ENCODE measurements around the gene GMCL2. TPM values are rescaled to one million over a fixed set of nuclear protein-coding genes. Genes with fewer than 3 reads are reported as not detected.
A peak's percentile ranks its signal among the peaks of the same experiment; 100 is the strongest.
"Not testable (repeated sequence)": the region's sequence is repeated elsewhere in the genome, so short reads cannot be mapped to it uniquely, and the experiment has no call there.

GMCL2 gene
- polyA plus RNA-seq, 4 donors = 0.08 to 0.12 TPM; not detected in 2

DNA sequence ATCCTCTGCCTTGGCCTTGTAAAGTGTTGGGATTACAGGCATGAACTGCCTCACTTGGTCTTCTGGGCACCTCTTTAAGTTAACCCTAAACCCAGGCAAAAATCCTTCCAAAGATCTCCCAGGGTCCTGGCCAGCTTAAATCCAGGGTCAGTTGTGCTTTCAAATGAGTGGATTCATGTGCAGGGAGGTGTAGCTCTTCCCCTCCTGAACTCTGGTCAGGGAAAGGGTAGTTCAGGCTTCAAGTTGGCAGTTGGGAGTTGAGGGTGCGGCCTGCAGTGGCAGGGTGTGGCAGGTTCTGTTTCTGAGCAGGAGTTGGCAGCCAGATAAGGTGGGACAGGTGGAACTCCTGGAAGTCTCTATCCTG, 20.7 kb upstream of the GMCL2 start:
- DNase-seq (ENCODE audit: low read depth in 4 of 4, low spot score in 3 of 4) = no peak

GRCh38 chr5:178207183-178207916, 20.2 kb upstream of the GMCL2 start:
- DNase-seq (ENCODE audit: low read depth in 4 of 4, low spot score in 3 of 4) = no peak

- no peak for DNase-seq (ENCODE audit: low read depth in 4 of 4, low spot score in 3 of 4)
Observed at GRCh38 chr5:178206166-178207101, 19.3 kb upstream of the GMCL2 start.

DNA sequence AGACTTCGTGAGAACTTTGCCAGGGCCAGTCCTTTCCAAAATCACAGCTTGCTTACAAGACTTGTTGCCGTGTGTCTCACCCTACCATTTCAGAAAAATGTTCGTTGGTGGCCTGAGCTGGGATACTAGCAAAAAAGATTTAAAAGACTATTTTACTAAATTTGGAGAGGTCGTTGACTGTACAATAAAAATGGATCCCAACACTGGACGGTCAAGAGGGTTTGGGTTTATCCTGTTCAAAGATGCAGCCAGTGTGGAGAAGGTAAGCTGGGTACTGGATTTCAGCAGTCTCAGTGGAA, 18.5 kb upstream of the GMCL2 start:
- DNase-seq (ENCODE audit: low read depth in 4 of 4, low spot score in 3 of 4) = no peak

DNA sequence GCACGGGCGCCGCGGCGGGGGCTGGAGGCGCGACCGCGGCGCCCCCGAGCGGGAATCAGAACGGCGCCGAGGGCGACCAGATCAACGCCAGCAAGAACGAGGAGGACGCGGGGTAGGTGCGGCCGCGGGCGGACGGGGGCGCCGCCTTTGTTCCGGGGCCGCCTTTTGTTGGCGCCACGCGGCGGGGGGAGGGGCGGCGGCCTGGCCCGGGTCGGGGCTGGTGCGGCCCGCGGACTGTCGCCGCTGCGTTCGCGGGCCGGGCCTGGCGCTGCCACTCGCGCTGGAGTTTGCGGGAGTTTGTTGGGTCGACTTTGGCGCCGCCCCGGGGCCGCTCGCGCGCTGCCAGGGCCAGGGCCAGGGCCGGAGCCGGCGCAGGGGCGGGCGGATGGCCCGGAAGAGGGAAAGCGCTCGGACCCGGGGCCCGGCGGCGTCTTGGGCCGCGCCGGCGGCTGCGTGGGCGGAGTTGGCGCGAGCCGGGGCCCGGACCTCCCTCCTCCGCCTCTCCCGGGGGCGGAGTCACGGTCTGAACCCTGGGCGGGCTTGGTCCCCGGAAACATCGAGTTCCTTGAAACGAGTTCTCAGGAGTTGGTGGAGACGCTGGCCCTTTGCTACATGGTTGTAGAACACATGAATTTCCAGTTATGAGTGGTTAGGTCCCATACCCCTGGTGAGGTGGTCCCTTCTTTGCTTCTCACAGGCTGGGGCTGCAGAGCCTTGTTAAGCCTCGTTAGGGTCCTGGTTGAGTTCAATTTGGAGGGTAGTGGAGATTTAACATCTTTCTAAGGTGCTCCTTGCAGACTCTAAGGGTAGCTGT, 18.0 kb upstream of the GMCL2 start:
- DNase-seq (ENCODE audit: low read depth in 4 of 4, low spot score in 3 of 4) = peak in 2 of 4 donors; percentile 37 to 57

DNA sequence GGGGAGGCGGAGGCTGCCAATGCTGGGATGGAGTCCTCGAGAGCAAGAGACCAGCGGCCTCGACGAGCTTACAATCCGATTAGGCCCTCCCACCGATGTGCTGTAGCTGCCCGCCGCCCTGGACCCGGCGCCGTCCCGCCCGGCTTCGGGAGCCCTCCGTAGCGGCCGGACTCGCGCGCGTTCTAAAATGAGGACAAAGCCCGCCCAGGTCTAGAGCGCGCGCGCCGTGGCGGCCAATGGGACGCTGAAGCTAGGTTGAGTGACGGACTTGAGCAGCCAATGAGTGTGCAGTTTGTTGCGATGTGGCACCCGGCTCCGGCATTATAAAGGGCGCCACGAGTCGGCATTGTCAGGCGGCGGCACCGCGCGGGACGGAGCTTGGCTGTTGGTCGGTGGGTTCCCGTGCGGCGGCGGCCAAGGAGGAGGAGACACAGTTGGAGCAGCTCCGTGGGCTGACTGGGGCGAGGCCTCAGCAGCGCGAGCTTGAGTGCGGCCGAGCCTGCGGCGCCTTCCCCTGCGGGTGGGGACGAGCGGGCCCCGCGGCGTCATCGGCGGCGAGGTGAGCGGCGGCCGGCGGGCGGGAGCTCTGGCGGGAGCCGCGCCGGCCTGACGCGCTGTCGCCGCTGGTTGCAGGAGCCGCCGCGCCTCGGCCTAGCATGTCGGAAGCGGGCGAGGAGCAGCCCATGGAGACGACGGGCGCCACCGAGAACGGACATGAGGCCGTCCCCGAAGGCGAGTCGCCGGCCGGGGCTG, 17.2 kb upstream of the GMCL2 start, which contains the start of gene HNRNPAB:
Gene HNRNPAB (plus strand): TSS at position 352 of the 753 bp plus-strand sequence. CDS start 305 bp downstream, at position 657.
- DNase-seq (ENCODE audit: low read depth in 4 of 4, low spot score in 3 of 4) = peak; percentile 92 to 98 (median 94)

- DNase-seq (ENCODE audit: low read depth in 4 of 4, low spot score in 3 of 4) = no peak
Observed at GRCh38 chr5:178203670-178204181, 16.6 kb upstream of the GMCL2 start.

DNA sequence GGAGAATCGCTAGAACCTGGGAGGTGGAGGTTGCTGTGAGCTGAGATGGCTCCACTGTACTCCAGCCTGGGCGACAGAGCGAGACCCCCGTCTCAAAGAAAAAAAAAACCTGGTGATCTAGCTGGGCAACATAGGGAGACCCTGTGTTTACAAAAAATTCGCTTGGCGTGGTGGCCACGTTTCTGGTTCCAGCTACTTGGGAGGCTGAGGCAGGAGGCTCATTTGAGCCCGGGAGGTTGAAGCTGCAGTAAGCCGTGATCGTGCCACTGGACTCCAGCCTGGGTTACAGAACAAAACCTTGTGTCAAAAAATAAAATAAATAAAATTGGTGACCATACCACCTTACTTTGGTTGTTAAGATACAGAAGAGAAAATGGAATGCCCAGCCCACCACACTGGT, 15.4 kb upstream of the GMCL2 start:
- DNase-seq (ENCODE audit: low read depth in 4 of 4, low spot score in 3 of 4) = no peak

- DNase-seq (ENCODE audit: low read depth in 4 of 4, low spot score in 3 of 4) = no peak
Observed at GRCh38 chr5:178201927-178202235, 14.7 kb upstream of the GMCL2 start.

DNA sequence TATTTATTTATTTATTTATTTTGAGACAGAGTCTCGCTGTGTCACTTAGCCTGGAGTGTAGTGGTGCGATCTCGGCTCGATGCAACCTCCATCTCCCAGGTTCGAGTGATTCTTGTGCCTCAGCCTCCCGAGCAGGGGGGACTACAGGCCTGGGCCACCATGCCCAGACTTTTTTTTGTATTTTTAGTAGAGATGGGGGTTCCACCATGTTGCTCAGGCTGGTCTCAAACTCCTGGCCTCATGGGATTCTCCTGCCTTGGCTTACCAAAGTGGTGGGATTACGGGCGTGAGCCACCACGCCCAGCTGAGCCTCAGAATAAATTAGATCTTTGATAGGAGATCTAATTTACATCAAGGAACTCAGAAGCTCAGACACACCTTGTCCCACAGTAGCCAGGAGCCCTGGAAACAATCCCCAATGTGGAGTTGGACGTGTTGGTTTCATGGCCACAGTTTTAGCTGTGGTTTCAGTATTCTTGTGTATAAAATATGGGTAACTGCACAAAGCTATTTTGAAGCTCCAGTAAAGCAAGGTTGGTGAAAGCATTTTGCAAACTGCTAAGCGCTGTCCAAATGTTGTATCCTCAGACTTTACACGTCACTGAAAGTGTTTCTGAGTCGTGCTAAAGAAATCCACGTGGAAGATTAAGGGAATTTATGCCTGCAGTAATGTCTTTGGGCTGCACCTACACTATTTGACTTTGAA, 14.2 kb upstream of the GMCL2 start:
- no peak for DNase-seq (ENCODE audit: low read depth in 4 of 4, low spot score in 3 of 4)

DNA sequence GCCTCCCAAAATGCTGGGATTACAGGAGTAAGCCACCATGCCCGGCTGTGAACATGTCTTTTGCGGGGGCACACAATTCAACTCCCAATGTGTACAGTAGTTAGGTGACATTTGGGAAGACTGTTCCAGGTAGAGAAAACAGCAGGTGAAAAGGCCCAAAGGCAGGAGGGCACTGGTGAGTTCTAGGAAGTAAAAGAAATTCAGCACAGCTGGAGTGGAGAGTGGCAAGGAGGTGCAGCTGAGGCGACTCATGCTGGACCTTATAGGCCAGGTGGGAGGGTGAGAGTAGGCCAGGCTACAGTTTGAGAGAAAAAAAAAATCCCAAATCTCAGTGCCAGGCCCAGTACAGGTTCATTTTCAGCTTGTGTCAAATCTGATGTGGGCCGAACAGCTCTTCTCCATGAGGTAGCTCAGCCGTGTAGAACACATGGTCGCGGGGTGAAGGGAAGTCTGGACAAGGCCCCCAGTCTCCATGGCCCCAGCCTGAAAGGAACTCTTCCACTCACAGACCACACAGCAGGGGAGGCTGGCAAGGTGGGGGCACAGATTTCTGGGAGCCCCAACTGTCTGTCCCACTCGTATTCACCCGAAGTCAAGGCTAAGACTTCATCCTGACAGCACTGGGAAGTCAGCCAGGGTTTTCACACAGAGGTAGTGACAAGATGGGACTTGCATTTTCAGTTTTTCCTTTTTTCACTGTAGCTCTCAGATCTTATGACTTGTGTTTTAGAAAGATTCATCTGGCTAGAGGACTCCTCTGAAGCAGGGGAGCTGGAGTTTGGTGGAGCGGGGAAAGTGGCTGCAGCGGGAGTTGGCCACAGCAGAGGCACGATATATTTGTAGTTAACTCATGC, 12.6 kb upstream of the GMCL2 start:
- no peak for DNase-seq (ENCODE audit: low read depth in 4 of 4, low spot score in 3 of 4)

GRCh38 chr5:178198706-178199105, 11.5 kb upstream of the GMCL2 start:
- DNase-seq (ENCODE audit: low read depth in 4 of 4, low spot score in 3 of 4) = no peak

DNA sequence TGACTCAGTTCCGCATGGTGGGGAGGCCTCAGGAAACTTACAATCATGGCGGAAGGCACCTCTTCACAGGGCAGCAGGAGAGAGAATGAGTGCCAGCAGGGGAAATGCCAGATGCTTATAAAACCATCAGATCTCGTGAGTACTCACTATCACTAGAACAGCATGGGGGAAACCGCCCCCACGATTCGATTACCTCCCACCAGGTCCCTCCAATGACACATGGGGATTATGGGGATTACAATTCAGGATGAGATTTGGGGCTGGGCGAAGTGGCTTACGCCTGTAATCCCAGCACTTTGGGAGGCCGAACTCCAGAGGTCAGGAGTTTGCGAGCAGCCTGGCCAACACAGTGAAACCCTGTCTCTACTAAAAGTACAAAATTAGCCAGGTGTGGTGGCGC, 11.0 kb upstream of the GMCL2 start:
- DNase-seq (ENCODE audit: low read depth in 4 of 4, low spot score in 3 of 4) = not testable (repeated sequence)

DNA sequence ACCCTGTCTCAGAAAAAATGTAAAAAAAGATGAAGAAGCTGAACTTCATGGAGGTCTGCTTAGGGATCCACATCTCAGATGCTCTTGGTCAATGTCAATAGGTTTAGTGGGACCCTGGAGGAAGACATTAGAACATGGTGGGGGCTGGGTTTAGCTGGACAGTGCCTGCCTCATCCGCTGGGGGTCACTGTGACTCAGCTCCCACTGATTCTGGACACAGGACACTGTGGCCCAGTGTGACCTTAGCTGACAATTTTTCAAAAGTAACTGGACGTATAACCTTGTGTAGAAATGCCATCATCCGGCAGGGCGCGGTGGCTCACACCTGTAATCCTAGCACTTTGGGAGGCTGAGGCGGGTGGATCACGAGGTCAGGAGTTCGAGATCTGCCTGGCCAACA, 9.8 kb upstream of the GMCL2 start:
- DNase-seq (ENCODE audit: low read depth in 4 of 4, low spot score in 3 of 4) = no peak

DNA sequence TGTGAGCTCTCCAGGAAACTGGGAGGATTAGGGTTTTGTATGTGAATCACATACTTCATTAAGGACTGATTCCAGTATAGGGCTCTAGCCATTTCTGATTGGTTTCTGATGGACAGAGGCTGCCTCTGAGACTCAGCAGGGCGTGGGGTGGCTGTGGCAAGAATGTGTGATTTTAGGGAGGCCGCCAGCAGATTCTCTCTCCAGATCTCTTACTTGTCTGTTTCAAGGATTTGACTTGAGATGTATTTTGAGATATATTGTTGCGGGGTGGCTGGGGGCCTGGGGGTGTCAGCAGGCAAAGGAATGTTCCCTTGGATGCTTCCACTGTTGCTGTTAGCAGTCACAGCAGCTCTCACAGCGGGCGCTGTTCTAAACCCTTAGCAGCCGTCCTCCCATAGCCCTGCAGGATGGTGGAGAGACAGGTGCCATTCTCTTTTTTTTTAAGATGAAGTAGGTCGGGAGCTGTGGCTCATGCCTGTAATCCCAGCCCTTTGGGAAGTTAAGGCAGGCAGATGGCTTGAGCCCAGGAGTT, 9.2 kb upstream of the GMCL2 start:
- DNase-seq (ENCODE audit: low read depth in 4 of 4, low spot score in 3 of 4) = no peak

DNA sequence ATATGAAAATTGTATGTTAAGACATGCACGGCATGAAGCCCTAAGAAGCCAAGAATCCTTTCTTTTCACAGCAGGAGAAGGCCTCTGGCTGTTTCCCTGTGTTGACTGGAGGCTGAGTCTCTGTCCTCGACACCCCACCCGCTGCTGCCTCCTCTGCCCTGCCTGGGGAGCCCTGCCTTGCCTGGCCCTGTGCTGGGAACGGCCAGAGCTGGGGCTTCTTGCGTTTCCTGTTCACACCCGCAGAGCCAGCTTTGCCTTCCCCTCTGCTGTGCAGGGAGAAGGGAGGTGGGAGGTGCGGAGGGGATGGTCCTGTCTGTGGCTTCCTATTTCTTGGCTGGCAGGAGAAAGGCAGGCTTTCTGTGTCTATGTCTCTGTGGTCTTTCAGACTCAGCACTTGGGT, 6.9 kb upstream of the GMCL2 start:
- no peak for DNase-seq (ENCODE audit: low read depth in 4 of 4, low spot score in 3 of 4)

DNA sequence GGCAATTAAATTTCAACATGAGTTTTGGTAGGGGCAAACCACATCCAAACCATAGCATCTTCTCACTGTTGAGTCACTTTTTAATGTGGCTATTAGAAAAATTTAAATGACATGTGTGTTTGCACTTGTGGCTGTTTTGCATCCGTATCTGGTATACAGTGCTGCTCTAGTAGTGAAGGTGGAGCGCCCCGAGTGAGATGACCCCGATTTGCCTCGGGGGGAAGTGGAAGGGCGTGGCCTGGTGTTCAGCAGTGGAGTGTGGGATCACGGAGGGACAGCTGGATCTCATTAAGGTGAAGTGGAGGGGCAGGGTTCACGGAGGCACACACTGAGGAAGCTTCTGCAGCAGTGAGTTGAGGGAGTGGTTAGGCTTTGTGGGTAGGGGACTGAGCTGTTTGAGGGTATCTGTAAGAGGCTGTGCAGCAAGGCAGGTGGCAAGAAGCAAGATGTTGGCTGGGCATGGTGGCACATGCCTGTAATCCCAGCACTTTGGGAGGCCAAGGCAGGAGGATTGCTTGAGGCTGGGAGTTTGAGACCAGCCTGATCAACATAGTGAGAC, 6.2 kb upstream of the GMCL2 start:
- DNase-seq (ENCODE audit: low read depth in 4 of 4, low spot score in 3 of 4) = no peak

GRCh38 chr5:178192787-178193186, 5.6 kb upstream of the GMCL2 start:
- no peak for DNase-seq (ENCODE audit: low read depth in 4 of 4, low spot score in 3 of 4)
